ENCODE measurements around the gene CACNA2D3. TPM values are rescaled to one million over a fixed set of nuclear protein-coding genes. Genes with fewer than 3 reads are reported as not detected.

Gene CACNA2D3
- total and polyA plus RNA-seq, 7 experiments from 2014 or later = 0.27 to 4.1 TPM; not detected in 5

DNA sequence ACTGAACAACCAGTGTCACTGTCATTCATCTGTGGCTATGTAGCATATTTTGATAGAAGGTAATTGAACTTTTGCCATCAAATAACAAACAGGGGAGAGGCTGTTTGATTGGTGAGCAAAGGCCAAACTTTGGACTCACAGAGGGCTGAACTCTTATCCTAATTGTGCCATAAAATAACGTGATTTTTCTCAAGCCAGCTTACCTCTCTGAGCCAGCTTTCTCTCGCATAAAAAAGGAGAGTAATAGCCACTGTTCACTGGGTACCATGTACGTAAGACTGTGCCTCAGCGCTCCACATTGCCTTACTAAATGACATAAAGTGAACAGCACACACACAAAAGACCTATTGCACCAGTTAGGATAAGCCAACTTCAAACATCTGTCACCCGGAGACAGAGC, 588.6 kb downstream of the CACNA2D3 start:
- H3K4me3 Mint-ChIP-seq = no peak overlapping the region
- intact Hi-C loops (cut with micrococcal nuclease) = no loop called here

DNA sequence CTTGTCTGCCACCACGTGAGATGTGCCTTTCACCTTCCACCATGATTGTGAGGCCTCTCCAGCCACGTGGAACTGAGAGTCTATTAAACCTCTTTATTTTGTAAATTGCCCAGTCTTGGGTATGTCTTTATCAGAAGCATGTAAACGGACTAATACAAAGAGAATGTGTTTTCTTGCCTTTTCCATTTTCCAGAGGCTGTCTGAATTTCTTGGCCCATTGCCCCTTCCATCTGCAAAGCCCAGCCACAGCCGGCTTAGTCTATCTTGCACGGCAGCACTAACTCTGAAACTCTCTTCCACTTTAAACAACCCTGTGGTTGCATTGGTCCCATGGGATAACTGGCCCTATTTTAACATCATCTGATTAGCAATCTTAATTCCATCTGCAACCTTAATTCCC, 590.2 kb downstream of the CACNA2D3 start:
- Mint-ChIP-seq H3K27me3 (peaks cover 0 to 4% (median 0%) of the 10 kb centered on the region in 5 donors), H3K36me3 (peaks cover 0 to 4% (median 0%) of the 10 kb centered on the region in 5 donors), H3K4me1 (no peaks in the 10 kb centered on the region), H3K4me3 (no peak overlapping the region), H3K27ac (no peak overlapping the region), H3K9me3 (peaks cover 0 to 16% (median 4%) of the 10 kb centered on the region in 11 donors)
- H3K27ac ChIP-seq (ENCODE audit: low read depth, low read length) = no peak overlapping the region
- DNase-seq (no peak), ATAC-seq (no peak)
- ChIA-PET POLR2A (no interaction called here), CTCF (no interaction called here)
- H3K4me3 ChIP-seq (ENCODE audit: low read length) = no peak overlapping the region
- H3K36me3 ChIP-seq (ENCODE audit: control insufficient read depth in 2 of 3, insufficient read depth in 3 of 3, low read length in 3 of 3) = no peaks in the 10 kb centered on the region
- no peaks in the 10 kb centered on the region for H3K27me3 ChIP-seq (ENCODE audit: control insufficient read depth in 2 of 2, insufficient read depth in 2 of 2, low read length in 2 of 2)
- no peaks in the 10 kb centered on the region for H3K9me3 ChIP-seq (ENCODE audit: control insufficient read depth in 2 of 3, low read length in 3 of 3)
- intact Hi-C loops (cut with micrococcal nuclease) = no loop called here
- H3K4me1 ChIP-seq (ENCODE audit: control insufficient read depth in 2 of 2, insufficient read depth in 2 of 2, low read length in 2 of 2) = no peaks in the 10 kb centered on the region

More for the DNA sequence above, 588.6 kb downstream of the CACNA2D3 start:
- peaks cover 0 to 4% (median 0%) of the 10 kb centered on the region in 5 donors for H3K27me3 Mint-ChIP-seq
- peaks cover 0 to 19% (median 4%) of the 10 kb centered on the region in 11 donors for H3K9me3 Mint-ChIP-seq
- CTCF ChIA-PET = no interaction called here
- H3K9me3 ChIP-seq (ENCODE audit: control insufficient read depth in 2 of 3, low read length in 3 of 3) = no peaks in the 10 kb centered on the region
- no peaks in the 10 kb centered on the region for H3K4me1 Mint-ChIP-seq
- H3K4me1 ChIP-seq (ENCODE audit: control insufficient read depth in 2 of 2, insufficient read depth in 2 of 2, low read length in 2 of 2) = no peaks in the 10 kb centered on the region
- no peaks in the 10 kb centered on the region for H3K36me3 ChIP-seq (ENCODE audit: control insufficient read depth in 2 of 3, insufficient read depth in 3 of 3, low read length in 3 of 3)
- ATAC-seq = no peak
- POLR2A ChIA-PET = no interaction called here
- no peaks in the 10 kb centered on the region for H3K27me3 ChIP-seq (ENCODE audit: control insufficient read depth in 2 of 2, insufficient read depth in 2 of 2, low read length in 2 of 2)
- no peak for DNase-seq
- no peak overlapping the region for H3K27ac Mint-ChIP-seq
- H3K27ac ChIP-seq (ENCODE audit: low read depth, low read length) = no peak overlapping the region
- H3K4me3 ChIP-seq (ENCODE audit: low read length) = no peak overlapping the region
- H3K36me3 Mint-ChIP-seq = peaks cover 0 to 4% (median 0%) of the 10 kb centered on the region in 5 donors

DNA sequence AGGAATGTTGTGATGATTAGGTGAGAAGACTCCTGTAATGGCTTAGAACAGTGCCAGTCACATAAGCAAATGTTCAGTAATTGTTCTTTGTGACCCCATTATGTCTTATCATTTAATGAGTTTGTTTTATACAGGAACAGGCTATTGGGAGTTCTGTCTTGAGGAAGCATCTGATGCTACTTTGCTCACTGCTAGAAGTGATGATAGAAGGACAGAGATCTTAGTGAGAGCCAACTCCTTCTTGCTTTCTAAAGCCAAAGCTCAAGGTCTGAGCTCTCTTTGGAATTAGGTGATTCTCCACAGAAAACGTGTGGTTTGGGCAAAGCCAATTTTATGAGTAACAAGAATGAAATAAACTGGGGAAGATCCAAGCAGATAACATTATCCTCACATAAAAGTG, 590.7 kb downstream of the CACNA2D3 start:
- intact Hi-C loops (cut with micrococcal nuclease) = no loop called here
- H3K27me3 ChIP-seq (ENCODE audit: control insufficient read depth in 2 of 2, insufficient read depth in 2 of 2, low read length in 2 of 2) = no peaks in the 10 kb centered on the region
- ATAC-seq = no peak
- H3K4me1 ChIP-seq (ENCODE audit: control insufficient read depth in 2 of 2, insufficient read depth in 2 of 2, low read length in 2 of 2) = no peaks in the 10 kb centered on the region
- peaks cover 0 to 4% (median 0%) of the 10 kb centered on the region in 5 donors for H3K27me3 Mint-ChIP-seq
- H3K27ac ChIP-seq (ENCODE audit: low read depth, low read length) = no peak overlapping the region
- no peaks in the 10 kb centered on the region for H3K9me3 ChIP-seq (ENCODE audit: control insufficient read depth in 2 of 3, low read length in 3 of 3)
- no peak for DNase-seq
- ChIA-PET POLR2A (no interaction called here), CTCF (no interaction called here)
- no peak overlapping the region for H3K4me3 ChIP-seq (ENCODE audit: low read length)
- H3K4me1 Mint-ChIP-seq = no peaks in the 10 kb centered on the region
- no peaks in the 10 kb centered on the region for H3K36me3 ChIP-seq (ENCODE audit: control insufficient read depth in 2 of 3, insufficient read depth in 3 of 3, low read length in 3 of 3)
- peaks cover 0 to 12% (median 3%) of the 10 kb centered on the region in 11 donors for H3K9me3 Mint-ChIP-seq
- H3K4me3 Mint-ChIP-seq = no peak overlapping the region
- H3K36me3 Mint-ChIP-seq = peaks cover 0 to 4% (median 0%) of the 10 kb centered on the region in 5 donors
- H3K27ac Mint-ChIP-seq = no peak overlapping the region

DNA sequence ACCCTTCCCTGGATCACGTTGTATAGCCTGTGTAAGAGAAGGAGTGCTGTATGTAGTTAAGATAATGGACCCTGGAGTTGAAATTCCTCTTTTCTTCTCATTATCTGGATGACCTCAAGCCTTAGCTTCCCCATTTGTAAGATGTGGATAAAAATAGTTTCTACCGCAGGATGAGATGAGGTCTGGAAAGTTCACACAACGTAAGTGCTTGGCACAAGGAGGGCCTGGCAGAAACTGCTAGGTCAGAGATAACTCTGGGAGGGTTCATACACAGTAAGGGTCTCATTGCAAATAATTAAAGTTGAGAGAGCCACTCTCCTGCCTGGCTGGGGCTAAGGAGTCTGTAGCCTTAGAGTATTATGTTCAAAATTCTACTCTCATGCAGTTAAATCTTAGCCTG, 591.1 kb downstream of the CACNA2D3 start:
- POLR2A ChIA-PET = no interaction called here
- intact Hi-C loops (cut with micrococcal nuclease) = no loop called here
- H3K4me3 Mint-ChIP-seq = no peak overlapping the region
- no peak overlapping the region for H3K27ac ChIP-seq (ENCODE audit: low read depth, low read length)
- no peaks in the 10 kb centered on the region for H3K36me3 ChIP-seq (ENCODE audit: control insufficient read depth in 2 of 3, insufficient read depth in 3 of 3, low read length in 3 of 3)
- H3K9me3 Mint-ChIP-seq = peaks cover 0 to 9% (median 3%) of the 10 kb centered on the region in 11 donors
- H3K4me3 ChIP-seq (ENCODE audit: low read length) = no peak overlapping the region
- H3K4me1 ChIP-seq (ENCODE audit: control insufficient read depth in 2 of 2, insufficient read depth in 2 of 2, low read length in 2 of 2) = no peaks in the 10 kb centered on the region
- ATAC-seq = no peak
- H3K9me3 ChIP-seq (ENCODE audit: control insufficient read depth in 2 of 3, low read length in 3 of 3) = no peaks in the 10 kb centered on the region
- no peak overlapping the region for H3K27ac Mint-ChIP-seq
- peaks cover 0 to 4% (median 0%) of the 10 kb centered on the region in 5 donors for H3K27me3 Mint-ChIP-seq
- H3K4me1 Mint-ChIP-seq = no peaks in the 10 kb centered on the region
- DNase-seq = no peak
- CTCF ChIA-PET = no interaction called here
- peaks cover 0 to 4% (median 0%) of the 10 kb centered on the region in 5 donors for H3K36me3 Mint-ChIP-seq
- no peaks in the 10 kb centered on the region for H3K27me3 ChIP-seq (ENCODE audit: control insufficient read depth in 2 of 2, insufficient read depth in 2 of 2, low read length in 2 of 2)

DNA sequence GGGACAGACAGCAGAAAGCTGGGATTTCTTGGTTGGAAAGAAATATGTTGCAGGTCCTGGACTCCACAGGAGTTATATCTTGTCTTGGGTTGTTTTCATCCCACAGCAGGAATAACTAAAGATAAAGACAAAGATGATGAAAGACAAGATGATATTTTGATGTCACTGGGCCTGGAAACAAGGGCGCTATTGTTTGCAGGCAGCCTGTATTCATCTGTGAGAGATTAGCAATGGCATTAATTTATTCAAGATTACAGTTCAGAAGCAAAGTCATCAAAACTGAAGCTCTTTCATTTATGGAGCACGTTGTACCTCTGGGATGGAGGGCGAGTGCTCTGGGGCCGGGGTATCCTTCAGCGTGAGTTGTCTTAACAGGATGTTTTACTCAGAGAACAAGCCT, 591.7 kb downstream of the CACNA2D3 start:
- CTCF ChIA-PET = no interaction called here
- H3K27ac ChIP-seq (ENCODE audit: low read depth, low read length) = no peak overlapping the region
- Mint-ChIP-seq H3K36me3 (peaks cover 0 to 4% (median 0%) of the 10 kb centered on the region in 5 donors), H3K27me3 (peaks cover 0 to 4% (median 0%) of the 10 kb centered on the region in 5 donors), H3K4me3 (no peak overlapping the region), H3K27ac (no peak overlapping the region), H3K9me3 (peaks cover 0 to 8% (median 3%) of the 10 kb centered on the region in 11 donors), H3K4me1 (no peaks in the 10 kb centered on the region)
- ATAC-seq (no peak), DNase-seq (no peak)
- H3K9me3 ChIP-seq (ENCODE audit: control insufficient read depth in 2 of 3, low read length in 3 of 3) = no peaks in the 10 kb centered on the region
- H3K36me3 ChIP-seq (ENCODE audit: control insufficient read depth in 2 of 3, insufficient read depth in 3 of 3, low read length in 3 of 3) = no peaks in the 10 kb centered on the region
- no peak overlapping the region for H3K4me3 ChIP-seq (ENCODE audit: low read length)
- H3K27me3 ChIP-seq (ENCODE audit: control insufficient read depth in 2 of 2, insufficient read depth in 2 of 2, low read length in 2 of 2) = no peaks in the 10 kb centered on the region
- POLR2A ChIA-PET = no interaction called here
- no peaks in the 10 kb centered on the region for H3K4me1 ChIP-seq (ENCODE audit: control insufficient read depth in 2 of 2, insufficient read depth in 2 of 2, low read length in 2 of 2)
- intact Hi-C loops (cut with micrococcal nuclease) = no loop called here

DNA sequence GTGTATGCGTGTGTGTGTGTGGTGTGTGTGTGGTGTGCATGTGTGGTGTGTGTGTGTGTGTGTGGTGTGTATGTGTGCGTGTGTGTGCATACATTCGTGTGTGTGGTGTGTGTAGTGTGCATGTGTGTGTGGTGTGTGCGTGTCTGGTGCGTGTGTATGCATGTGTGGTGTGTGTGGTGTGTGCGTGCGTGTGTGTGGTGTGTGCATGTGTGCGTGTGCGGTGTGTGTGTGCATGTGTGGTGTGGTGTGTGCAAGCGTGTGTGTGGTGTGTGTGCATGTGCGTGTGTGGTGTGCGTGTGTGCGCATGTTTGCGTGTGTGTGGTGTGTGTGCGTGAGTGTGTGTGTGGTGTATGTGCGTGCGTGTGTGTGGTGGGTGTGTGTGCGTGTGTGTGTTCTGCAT, 595.2 kb downstream of the CACNA2D3 start:
- H3K27ac Mint-ChIP-seq = no peak overlapping the region
- peaks cover 0 to 4% (median 0%) of the 10 kb centered on the region in 5 donors for H3K36me3 Mint-ChIP-seq
- H3K4me1 Mint-ChIP-seq = no peaks in the 10 kb centered on the region
- Histone ChIP-seq H3K27ac (ENCODE audit: low read depth, low read length) (no peak overlapping the region), H3K9me3 (ENCODE audit: control insufficient read depth in 2 of 3, low read length in 3 of 3) (no peaks in the 10 kb centered on the region), H3K27me3 (ENCODE audit: control insufficient read depth in 2 of 2, insufficient read depth in 2 of 2, low read length in 2 of 2) (no peaks in the 10 kb centered on the region), H3K4me3 (ENCODE audit: low read length) (no peak overlapping the region), H3K4me1 (ENCODE audit: control insufficient read depth in 2 of 2, insufficient read depth in 2 of 2, low read length in 2 of 2) (no peaks in the 10 kb centered on the region), H3K36me3 (ENCODE audit: control insufficient read depth in 2 of 3, insufficient read depth in 3 of 3, low read length in 3 of 3) (no peaks in the 10 kb centered on the region)
- peaks cover 0 to 5% (median 4%) of the 10 kb centered on the region in 5 donors for H3K27me3 Mint-ChIP-seq
- intact Hi-C loops (cut with micrococcal nuclease) = no loop called here
- ATAC-seq = no peak
- POLR2A ChIA-PET = no interaction called here
- no peak for DNase-seq
- peaks cover 0 to 9% (median 3%) of the 10 kb centered on the region in 11 donors for H3K9me3 Mint-ChIP-seq
- H3K4me3 Mint-ChIP-seq = no peak overlapping the region
- CTCF ChIA-PET = no interaction called here

DNA sequence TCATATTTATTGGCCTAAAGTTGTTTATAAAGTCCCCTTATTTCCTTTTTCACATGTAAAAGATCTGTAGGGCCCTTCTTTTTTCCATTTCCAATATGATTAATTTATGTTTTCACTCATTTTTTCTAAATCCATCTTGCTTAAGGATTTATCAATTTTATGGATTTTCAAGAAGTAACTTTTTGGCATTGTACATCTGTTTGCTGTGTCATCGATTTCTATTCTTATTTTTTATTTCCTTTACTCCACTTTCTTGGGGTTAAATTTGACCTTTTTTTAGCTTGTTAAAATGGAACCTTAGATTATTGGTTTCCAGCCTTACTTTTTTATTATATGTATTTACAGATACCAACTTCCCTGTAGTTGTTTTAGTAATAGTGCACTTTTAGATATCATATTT, 597.6 kb downstream of the CACNA2D3 start:
- POLR2A ChIA-PET = no interaction called here
- peaks cover 0 to 5% (median 0%) of the 10 kb centered on the region in 5 donors for H3K27me3 Mint-ChIP-seq
- intact Hi-C loops (cut with micrococcal nuclease) = no loop called here
- peaks cover 0 to 12% (median 3%) of the 10 kb centered on the region in 11 donors for H3K9me3 Mint-ChIP-seq
- H3K4me3 ChIP-seq (ENCODE audit: low read length) = no peak overlapping the region
- H3K36me3 ChIP-seq (ENCODE audit: control insufficient read depth in 2 of 3, insufficient read depth in 3 of 3, low read length in 3 of 3) = no peaks in the 10 kb centered on the region
- H3K27ac ChIP-seq (ENCODE audit: low read depth, low read length) = no peak overlapping the region
- no peak overlapping the region for H3K27ac Mint-ChIP-seq
- H3K4me1 ChIP-seq (ENCODE audit: control insufficient read depth in 2 of 2, insufficient read depth in 2 of 2, low read length in 2 of 2) = no peaks in the 10 kb centered on the region
- H3K4me3 Mint-ChIP-seq = no peak overlapping the region
- no peaks in the 10 kb centered on the region for H3K4me1 Mint-ChIP-seq
- no peaks in the 10 kb centered on the region for H3K36me3 Mint-ChIP-seq
- CTCF ChIA-PET = no interaction called here
- H3K27me3 ChIP-seq (ENCODE audit: control insufficient read depth in 2 of 2, insufficient read depth in 2 of 2, low read length in 2 of 2) = no peaks in the 10 kb centered on the region
- ATAC-seq (no peak), DNase-seq (no peak)
- no peaks in the 10 kb centered on the region for H3K9me3 ChIP-seq (ENCODE audit: control insufficient read depth in 2 of 3, low read length in 3 of 3)
